Measurements from ENCODE around the gene ITPKA. TPM values are rescaled to one million over a fixed set of nuclear protein-coding genes. Genes with fewer than 3 reads are reported as not detected.

The ITPKA gene
- polyA plus RNA-seq, 2 of the 4 experiments (the other 2 are of a cell fraction), result 0.52 to 1.1 TPM

- H3K4me1 ChIP-seq, result peaks cover 12% of the 10 kb centered on the region; the same call in 2 of the 3 replicates
- FAIRE-seq (no peak), ATAC-seq (no peak), DNase-seq (ENCODE audit: low read depth in 1 of 2, low spot score in 1 of 2) (no peak)
- H3K4me3 ChIP-seq, result no peak overlapping the region
- no peak overlapping the region for H3K4me2 ChIP-seq
- H3K9me3 ChIP-seq, result no peaks in the 10 kb centered on the region
- CTCF ChIA-PET, result interaction anchor here (0.6 to 1.0 kb wide), 2 partner anchors 13 to 29 kb away, joined by 3 to 4 read pairs; no protein-coding TSS in a partner anchor
- POLR2A ChIA-PET, result no interaction called here
- H3K27ac ChIP-seq, result no peak overlapping the region
- TF ChIP-seq CBX8 (IDR thresholded peaks at IDR 0.05) (no peak), RAD21 (conservative IDR thresholded peaks at IDR 0.05 in 1 of 2, IDR thresholded peaks at IDR 0.05 in 1 of 2) (no peak), MAZ (IDR thresholded peaks at IDR 0.05; ENCODE audit: borderline replicate concordance, low read depth, low read length) (no peak), ATOH8 (CRISPR knock-in tag; IDR thresholded peaks at IDR 0.05; ENCODE audit: low read depth) (no peak), CTCF (IDR thresholded peaks at IDR 0.05) (no peak), NPAS2 (CRISPR knock-in tag; IDR thresholded peaks at IDR 0.05; ENCODE audit: borderline replicate concordance) (no peak), CHD2 (IDR thresholded peaks at IDR 0.05; ENCODE audit: low read length, partially characterized antibody) (no peak), GATA3 (IDR thresholded peaks at IDR 0.05; ENCODE audit: borderline replicate concordance) (no peak), PHF8 (IDR thresholded peaks at IDR 0.05; ENCODE audit: borderline replicate concordance, low read depth) (no peak), E2F6 (IDR thresholded peaks at IDR 0.05; ENCODE audit: borderline replicate concordance, low read depth) (no peak)
- TF ChIP-seq, protein P1, sequence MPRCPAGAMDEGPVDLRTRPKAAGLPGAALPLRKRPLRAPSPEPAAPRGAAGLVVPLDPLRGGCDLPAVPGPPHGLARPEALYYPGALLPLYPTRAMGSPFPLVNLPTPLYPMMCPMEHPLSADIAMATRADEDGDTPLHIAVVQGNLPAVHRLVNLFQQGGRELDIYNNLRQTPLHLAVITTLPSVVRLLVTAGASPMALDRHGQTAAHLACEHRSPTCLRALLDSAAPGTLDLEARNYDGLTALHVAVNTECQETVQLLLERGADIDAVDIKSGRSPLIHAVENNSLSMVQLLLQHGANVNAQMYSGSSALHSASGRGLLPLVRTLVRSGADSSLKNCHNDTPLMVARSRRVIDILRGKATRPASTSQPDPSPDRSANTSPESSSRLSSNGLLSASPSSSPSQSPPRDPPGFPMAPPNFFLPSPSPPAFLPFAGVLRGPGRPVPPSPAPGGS (IDR thresholded peaks at IDR 0.05), result no peak
- 96% methylated on average over 26 of the region's 60 CpGs for WGBS (ENCODE audit: missing lambda C conversion rate)
These were observed 1.5 kb downstream of the ITPKA start for GRCh38 chr15:41494922-41495735.

GRCh38 chr15:41495736-41496599 is 2.3 kb downstream of the ITPKA start:
- TF ChIP-seq NR3C1 (IDR thresholded peaks at IDR 0.05) (no peak), ZSCAN20 (CRISPR knock-in tag; IDR thresholded peaks at IDR 0.05) (no peak), RAD21 (conservative IDR thresholded peaks at IDR 0.05 in 1 of 2, IDR thresholded peaks at IDR 0.05 in 1 of 2) (no peak), HMGXB4 (CRISPR knock-in tag; IDR thresholded peaks at IDR 0.05; ENCODE audit: borderline replicate concordance) (no peak), JUNB (IDR thresholded peaks at IDR 0.05) (no peak), CBX8 (IDR thresholded peaks at IDR 0.05) (no peak), PHF8 (IDR thresholded peaks at IDR 0.05; ENCODE audit: borderline replicate concordance, low read depth) (no peak)
- TF ChIP-seq, protein P2, sequence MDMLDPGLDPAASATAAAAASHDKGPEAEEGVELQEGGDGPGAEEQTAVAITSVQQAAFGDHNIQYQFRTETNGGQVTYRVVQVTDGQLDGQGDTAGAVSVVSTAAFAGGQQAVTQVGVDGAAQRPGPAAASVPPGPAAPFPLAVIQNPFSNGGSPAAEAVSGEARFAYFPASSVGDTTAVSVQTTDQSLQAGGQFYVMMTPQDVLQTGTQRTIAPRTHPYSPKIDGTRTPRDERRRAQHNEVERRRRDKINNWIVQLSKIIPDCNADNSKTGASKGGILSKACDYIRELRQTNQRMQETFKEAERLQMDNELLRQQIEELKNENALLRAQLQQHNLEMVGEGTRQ (IDR thresholded peaks at IDR 0.05), result no peak
- TF ChIP-seq, protein P3, sequence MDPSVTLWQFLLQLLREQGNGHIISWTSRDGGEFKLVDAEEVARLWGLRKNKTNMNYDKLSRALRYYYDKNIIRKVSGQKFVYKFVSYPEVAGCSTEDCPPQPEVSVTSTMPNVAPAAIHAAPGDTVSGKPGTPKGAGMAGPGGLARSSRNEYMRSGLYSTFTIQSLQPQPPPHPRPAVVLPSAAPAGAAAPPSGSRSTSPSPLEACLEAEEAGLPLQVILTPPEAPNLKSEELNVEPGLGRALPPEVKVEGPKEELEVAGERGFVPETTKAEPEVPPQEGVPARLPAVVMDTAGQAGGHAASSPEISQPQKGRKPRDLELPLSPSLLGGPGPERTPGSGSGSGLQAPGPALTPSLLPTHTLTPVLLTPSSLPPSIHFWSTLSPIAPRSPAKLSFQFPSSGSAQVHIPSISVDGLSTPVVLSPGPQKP (IDR thresholded peaks at IDR 0.05; ENCODE audit: low read depth, low read length), result no peak
- ATAC-seq, result no peak
- ChIA-PET CTCF (interaction anchor here (0.6 to 1.1 kb wide), 3 partner anchors 14 to 30 kb away, joined by 3 to 4 read pairs (median 4); no protein-coding TSS in a partner anchor), POLR2A (no interaction called here)
- Histone ChIP-seq H3K4me2 (no peak overlapping the region), H3K4me3 (no peak overlapping the region), H3K9me3 (no peaks in the 10 kb centered on the region), H3K27ac (no peak overlapping the region), H3K4me1 (peaks cover 7% of the 10 kb centered on the region; the same call in 2 of the 3 replicates)
- FAIRE-seq, result no peak
- no peak for DNase-seq (ENCODE audit: low read depth in 1 of 2, low spot score in 1 of 2)
- 95% methylated on average over 30 of the region's 59 CpGs for whole genome bisulfite sequencing (ENCODE audit: missing lambda C conversion rate)
